GM18858 (cell line): Measurements from ENCODE around the gene CBLC.

Experiments used
- ATAC-seq: cut with Tn5 transposase; IDR thresholded peaks from one replicate; pipeline ENCODE4 v1.9.1; 2021; ENCODE audit not compliant: unreplicated experiment

CBLC gene

DNA sequence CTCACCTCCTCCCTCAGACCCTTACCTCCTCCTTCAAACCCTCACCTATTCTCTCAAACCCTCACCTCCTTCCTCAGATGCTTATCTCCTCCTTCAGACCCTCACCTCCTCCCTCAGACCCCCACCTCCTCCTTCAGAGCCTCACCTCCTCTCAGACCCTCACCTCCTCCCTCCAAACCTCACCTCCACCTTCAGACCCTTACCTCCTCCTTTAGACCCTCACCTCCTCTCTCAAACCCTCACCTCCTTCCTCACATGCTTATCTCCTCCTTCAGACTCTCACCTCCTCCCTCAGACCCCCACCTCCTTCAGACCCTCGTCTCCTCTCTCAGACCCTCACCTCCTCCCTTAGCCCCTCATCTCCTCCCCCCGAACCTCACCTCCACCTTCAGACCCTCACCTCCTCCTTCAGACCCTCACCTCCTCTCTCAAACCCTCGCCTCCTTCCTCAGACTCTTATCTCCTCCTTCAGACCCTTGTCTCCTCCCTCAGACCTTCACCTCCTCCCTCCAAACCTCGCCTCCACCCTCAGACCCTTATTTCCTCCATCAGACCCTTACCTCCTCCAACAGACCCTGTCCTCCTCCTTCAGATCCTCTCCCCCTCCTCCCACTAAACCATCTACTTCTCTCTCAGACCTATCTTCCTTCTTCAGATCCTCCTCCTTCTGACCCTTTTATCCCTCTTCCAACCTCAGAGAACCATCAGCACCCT lies 31.6 kb upstream of the CBLC start:
- ATAC-seq = no peak

DNA sequence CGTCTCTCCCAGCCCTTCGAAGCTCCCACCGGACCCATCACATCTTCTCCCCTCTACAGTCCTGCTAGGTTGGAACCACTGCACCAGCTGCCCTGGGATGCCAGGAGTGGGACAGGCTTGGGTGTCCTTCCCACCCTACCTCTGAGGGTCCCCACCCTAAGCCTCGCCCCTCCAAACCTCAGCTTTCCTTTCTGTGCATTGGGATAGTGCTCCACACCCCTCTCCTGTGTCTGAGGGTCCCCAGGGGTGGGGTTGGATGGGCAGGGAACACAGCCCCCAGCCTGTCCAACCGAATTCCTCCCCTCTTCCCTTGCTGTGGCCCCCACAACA lies 31.1 kb upstream of the CBLC start:
- no peak for ATAC-seq

DNA sequence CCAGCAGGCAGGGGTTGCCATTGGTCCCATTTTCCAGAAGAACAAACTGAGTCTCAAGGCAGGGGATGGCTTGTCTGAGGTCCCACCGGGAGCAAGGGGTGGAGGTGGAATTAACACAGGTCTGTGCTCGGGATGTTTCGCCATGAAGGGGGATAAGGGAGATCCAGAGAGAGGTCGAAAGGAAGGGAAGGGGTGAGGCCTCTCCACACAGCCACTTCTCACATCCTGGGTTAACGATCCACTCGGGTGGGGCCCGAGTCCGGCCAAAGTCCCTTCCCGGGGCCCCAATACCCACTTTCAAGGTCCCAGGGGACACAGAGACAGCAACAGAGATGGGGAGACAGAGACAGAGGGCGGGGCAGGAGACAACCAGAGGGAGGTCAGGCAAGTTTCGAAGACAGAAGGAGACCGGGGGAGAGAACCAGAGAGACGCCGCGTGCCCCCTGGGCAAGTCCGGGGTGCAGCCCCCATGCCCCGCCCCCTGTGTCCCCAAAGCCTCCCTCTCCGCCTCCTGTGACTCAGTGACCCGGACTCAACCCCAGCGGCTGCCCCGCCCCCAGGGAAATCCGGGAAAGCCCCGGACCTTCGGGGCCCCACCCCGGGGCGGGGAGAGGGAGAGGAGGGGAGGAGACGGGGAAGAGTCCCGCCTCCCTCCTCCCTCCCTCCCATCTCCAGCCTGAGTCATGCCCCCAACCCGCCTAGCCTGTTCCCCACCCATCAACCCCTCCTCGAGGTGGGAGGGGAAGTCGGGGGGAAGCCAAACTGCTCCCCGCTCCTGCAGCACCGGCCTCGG lies 30.5 kb upstream of the CBLC start:
- ATAC-seq = no peak

DNA sequence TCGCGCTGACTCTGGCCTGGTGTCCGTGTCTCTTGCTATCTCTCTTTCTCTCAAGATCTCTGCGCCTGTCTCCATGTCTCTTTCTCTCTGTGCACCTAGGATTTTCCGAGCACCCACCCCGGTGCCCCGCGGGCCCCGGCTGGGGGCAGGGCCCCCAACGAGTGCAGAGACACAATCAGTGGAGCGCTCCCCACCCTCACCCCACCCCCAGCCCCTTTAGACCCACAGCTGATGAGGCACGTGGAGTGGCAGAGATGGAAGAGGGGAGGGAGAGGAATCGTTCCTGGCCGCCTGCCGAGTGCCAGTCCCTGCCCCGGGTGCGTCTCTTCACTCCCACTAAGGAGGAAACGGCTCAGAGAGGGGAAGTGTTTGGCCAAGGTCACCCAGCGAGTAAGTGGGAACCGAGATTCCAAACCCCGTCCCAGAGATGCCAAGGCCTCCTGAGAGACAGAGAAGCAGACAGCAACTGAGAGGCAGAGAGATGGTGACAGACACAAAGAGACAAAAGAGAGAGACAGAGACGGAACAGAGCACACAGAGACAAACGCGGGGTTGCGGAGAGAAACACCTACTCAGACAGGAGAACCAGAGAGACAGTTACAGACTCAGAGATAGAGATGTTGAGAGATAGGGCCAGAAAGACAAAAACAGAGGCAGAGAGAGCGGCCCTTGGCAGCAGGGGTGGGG lies 29.8 kb upstream of the CBLC start:
- ATAC-seq = no peak

DNA sequence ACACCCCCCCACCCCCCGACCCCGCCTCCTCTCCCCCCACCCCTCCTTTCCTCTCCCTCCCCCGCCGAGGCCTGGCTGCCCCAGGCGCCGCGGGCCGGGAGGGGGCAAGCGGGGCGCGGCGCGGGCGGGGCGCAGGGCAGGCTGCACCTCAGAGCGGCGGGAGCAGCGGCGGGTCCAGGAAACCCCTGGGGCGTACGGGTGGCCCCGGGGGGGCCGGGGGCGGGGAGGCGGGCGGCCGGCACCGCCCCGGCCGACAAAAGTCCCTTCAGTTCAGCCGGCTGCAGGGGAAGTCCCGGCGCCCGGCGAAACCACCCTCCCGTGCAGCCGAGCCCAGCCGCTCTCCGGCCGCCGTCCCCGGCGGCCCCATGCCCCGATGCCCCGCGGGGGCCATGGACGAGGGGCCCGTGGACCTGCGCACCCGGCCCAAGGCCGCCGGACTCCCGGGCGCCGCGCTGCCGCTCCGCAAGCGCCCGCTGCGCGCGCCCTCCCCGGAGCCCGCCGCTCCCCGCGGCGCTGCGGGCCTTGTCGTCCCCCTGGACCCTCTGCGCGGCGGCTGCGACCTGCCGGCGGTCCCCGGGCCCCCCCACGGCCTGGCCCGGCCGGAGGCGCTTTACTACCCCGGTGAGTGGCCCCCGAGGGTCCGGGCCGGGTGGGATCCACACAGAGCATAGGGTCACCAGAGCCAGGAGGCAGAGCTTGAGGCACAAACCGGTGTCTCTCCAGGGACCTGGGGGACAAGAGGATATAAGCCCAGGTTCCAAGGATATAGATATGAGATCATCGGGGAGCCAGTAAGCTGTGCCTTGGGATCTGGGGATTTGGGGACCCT lies 29.1 kb upstream of the CBLC start, which contains the start of gene BCL3:
TSS of gene BCL3 (plus strand) at position 283 of the 829 bp plus-strand sequence. CDS start at position 366, 83 bp downstream.
- no peak for ATAC-seq

DNA sequence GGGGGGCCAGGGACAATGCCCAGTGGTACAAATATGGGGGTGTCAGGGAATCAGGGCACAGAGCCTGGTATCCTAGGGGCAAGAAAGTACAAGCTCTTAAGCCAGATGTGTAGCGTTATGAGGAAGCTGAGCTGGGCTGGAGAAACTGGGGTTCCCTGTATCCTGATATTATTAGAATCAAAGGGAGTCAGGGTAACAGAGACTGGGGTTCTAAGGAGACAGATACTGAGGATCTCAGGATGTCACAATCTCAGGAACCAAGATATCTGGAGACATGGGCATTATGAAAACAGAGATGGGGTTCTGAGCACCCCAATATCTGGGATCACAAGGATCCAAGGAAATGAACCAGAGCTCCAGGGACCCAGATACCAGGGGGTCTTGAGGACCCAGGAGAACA lies 28.4 kb upstream of the CBLC start:
- ATAC-seq = no peak

DNA sequence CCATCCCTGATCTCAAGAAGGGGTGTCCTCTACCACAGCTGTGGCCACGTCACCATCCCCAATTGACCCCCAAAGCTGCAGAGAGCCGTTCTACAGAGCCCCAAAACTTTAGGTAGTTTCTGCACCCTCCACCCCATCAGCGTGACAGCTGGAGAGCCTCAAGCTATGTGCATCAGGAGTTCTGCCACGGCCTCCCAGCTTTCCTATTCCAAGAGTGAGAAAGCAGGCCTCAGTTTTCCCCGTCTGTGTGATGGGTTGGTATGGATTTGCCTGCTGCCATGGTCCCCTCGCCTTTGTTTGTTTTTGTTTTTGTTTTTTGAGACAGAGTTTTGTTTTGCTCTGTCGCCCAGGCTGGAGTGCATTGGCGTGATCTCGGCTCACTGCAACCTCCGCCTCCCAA lies 27.7 kb upstream of the CBLC start:
- ATAC-seq = no peak

DNA sequence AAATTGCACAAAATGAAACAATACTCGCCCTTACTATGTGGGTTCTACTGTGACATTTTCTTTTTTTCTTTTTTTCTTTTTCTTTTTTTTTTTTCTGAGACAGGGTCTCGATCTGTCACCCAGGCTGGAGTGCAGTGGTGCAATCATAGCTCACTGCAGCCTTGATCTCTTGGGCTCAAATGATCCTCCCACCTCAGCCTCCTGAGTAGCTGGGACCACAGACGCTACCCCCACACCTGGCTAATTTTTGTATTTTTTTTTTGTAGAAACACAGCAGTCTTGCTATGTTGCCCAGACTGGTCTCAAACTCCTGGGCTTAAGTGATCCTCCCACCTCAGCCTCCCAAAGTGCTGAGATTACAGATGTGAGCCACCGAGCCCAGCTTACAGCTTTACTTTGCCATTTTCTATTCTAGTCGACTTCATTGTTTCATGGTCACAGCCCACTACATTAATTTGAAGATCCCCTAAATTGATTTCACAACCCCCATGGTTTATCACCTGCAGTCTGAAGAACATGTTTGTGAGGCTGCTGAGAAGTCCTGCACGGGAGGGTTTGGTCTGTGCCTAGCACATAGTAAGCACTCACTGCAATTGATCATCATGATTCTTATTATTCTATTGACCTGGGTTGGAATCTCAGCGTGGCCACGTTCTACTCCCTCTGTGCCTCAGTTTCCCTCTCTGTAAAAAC lies 25.4 kb upstream of the CBLC start:
- ATAC-seq = no peak

DNA sequence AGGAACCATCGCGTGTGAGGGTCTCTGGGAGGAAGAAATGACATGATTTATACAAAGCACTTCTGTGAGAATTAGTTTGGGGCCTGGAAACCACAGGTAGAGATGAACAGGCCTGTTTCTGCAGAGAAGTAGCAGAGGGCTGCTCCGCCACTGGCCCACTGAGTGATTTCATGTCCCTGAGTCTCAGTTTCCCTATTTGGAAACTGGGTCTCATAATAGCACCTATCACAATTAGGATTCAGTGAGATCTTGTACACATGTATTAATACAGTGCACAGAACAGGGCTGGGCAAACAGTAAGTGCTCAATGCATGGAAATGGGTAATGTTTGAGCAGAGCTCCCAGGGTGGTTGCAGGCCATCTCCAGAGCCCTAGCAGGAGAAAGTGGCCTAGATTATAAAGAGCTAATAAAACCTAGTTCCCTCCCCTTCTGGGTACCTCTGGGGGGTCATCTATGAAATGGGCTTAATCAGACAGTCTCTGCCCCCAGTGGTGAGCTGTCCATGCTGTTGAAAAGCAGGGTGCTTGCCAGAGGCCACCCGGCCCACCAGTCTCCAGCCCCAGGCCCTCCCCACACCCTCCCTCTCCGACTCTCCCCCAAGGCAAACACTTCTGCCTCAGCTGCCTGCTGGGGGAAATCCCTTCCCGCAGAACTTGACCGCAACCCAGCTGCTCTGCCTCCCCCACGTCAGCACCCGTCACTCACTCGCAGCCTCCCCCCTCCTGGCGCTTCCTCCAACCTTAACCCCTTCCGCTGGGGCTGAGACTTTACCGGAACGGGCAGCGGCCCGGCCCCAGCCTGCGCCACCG lies 24.7 kb upstream of the CBLC start:
- ATAC-seq = peak; percentile 65

DNA sequence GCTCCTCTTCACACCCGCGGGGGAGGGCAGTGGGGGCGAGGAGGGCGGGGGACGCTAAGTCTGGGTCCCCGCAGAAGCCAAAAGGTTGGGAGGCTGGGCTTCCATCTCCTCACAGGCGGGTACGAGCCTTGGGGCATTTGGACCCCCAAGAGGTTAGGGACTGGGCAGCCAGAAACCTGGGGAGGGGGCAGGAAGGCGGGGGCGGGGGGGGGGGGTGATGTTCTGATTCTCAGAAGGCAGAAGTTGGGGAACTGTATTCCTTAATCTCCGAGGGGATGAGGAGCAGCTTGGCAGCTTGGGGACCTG lies 24.1 kb upstream of the CBLC start:
- no peak for ATAC-seq

DNA sequence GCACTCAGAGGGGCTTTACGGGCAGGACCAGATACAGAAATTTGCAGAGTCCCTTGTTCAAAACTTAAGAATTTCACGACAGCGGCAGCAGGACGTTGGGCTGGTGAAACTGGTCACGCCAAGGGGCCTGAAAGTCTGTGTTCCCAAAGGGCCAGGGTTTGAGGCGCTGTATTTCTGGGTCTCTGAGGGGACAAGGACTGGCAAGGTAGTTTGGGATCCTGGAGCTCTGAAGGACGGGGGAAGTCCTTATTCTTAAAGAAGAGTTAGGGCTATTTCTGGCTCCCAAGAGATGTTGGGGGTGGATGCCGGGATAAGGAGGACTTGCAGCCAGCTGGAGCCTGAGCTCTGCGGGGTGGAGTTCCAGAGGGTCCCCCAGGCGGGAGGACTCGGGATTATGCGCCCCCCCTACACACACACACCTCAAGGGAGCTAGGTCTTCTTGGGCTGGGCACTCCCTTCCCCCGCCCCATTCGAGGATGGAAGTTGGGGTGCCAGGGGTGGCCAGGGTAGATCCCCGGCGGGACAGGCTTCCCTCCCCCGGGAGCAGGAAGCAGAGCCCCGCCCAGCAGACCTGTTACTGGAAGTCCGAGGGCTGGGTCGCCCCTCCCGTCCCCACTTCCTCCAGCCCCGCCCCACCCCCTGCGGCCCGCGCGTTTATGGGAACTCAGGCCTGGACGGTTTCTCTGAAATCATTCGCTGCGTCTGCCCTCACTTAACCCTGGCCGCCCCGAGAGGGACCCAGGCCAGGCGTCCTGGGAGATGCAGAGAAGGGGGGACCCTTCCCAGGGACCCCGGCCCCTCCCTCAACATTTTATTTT lies 23.5 kb upstream of the CBLC start:
- ATAC-seq = no peak

DNA sequence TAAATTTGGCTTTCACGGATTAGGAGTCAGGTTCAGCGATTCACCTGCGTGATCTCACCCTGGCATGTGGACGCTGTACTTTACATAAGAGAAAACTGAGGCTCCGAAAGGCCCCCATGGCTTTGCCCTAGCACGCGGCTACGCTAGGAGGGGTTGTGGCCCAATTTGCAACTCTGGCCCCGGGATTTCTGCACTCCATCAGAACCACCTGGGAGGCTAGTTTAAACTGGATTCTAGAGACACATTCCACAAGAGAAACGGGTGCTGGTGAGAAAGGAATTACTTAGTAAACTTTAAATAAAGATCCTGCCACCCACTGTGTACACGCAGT lies 23.0 kb upstream of the CBLC start:
- ATAC-seq = no peak

DNA sequence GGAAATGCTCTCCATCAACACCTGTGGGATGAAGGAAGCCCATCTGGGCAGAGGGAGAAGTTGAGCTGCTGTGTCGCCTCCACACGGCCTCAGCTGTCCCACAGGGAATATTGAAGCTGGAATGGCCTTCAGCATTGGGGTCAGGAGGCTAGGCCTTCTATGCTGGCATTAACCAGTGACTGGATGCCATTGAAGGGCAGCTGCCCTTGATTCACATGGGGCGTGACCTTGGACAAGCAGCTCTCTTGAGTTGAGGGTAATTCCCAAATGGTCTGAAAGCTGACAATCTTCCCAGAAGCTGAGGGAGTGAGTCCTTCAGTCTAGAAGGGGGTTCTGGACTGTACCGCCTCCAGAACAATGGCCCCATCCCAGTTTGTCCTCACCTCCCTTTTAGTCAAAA lies 22.5 kb upstream of the CBLC start:
- no peak for ATAC-seq

DNA sequence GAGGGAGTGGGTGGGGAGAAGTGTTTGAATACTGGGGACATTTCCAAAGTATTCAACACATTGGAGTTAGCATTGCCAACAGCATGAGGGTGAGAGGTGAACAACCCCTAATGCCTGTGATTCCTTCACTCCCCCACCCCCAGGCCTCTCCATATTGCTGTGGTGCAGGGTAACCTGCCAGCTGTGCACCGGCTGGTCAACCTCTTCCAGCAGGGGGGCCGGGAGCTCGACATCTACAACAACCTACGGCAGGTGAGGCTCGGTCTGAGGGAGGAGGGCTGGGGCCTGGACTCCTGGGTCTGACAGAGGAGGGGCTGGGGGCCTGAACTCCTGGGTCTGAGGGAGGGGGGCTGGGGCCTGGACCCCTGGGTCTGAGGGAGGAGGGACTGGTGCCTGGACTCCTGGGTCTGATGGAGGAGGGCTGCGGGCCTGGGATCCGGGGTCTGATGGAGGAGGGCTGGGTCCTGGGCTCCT lies 21.6 kb upstream of the CBLC start:
- ATAC-seq = no peak

DNA sequence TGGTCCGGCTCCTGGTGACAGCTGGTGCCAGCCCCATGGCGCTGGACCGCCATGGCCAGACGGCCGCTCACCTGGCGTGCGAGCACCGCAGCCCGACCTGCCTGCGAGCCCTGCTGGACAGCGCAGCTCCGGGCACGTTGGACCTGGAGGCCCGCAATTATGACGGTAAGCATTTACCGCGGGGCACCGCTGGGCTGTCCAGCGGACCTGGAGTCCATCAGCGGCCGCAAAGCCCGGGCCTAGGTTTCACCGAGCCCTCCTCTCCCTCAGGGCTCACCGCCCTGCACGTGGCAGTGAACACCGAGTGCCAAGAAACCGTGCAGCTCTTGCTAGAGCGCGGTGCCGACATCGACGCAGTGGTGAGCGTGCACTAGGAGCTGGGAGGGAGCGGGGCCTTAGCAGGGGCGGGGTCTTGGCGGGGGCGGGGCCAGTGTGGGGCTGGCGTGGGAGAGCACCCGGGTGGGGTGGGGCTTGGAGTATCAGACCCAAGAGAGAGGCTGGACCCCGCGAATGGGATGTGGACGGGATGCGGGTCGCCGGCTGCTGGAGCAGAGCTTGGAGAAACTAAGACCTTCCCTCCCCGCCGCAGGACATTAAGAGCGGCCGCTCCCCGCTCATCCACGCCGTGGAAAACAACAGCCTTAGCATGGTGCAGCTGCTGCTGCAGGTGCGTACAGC lies 20.5 kb upstream of the CBLC start:
- no peak for ATAC-seq

DNA sequence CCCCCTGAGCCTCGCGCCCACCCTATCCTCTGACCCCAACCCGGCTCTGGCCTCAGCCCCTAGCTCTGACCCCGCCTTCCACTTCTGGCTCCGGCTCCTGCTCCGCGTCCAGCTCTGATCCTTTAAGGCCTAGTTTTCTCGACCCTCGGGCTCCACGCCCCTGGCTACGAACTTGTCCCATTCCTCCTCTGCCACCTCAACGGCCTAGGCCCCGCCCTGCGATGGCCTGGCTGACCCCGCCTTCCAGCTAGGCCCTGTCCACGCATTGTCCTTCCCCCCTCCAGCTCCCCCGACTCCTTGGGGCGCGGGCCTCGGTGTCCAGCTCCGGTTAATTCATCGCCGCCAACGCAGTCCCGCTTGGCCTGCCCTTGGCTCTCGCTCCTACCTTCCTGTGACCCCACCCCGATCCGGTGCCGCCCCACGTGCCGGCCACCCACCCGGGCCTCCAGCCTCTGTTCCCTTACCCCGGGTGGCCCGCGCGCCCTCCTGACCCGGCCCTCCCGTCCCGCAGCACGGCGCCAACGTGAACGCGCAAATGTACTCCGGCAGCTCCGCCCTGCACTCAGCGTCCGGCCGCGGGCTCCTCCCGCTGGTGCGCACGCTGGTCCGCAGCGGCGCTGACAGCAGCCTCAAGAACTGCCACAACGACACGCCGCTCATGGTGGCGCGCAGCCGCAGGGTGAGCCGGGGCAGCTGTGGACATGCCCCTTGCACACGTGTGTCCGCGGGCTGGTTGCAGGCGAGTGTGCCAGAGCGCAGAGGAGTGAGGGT lies 19.8 kb upstream of the CBLC start:
- no peak for ATAC-seq

DNA sequence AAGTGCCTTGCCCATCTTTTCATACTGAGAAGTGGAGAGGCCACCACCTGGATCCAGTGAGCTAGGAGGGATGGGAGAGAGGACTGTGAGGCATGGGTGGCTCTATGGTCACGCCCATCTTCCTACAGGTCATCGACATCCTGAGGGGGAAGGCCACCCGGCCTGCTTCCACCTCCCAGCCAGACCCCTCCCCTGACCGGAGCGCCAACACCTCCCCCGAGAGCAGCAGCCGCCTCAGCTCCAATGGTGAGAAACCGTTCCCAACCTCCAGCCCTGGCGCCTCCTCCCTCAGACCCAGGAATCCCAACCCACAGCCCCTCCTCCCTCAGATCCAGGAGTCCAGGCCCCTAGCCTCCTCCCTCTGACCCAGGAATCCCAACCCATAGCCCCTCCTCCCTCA lies 19.1 kb upstream of the CBLC start:
- no peak for ATAC-seq
